Mesothelial cell of epicardium (in vitro differentiated cells): ENCODE results near the gene TTC24. TPM values are rescaled to one million over a fixed set of nuclear protein-coding genes. Genes with fewer than 3 reads are reported as not detected.

ENCODE experiments used
- DNase-seq, 2 experiments: peaks; one replicate each; pipeline ENCODE4 v3.0.0; 2021; ENCODE audit warnings: low spot score in 2 of 2; ENCODE audit not compliant: unreplicated experiment in 2 of 2
- H3K27ac Mint-ChIP-seq: 2 replicates; pipeline ENCODE4 v1.8.0; 2021; ENCODE audit warnings: mixed read lengths
- H3K27me3 Mint-ChIP-seq: 2 replicates; pipeline ENCODE4 v1.8.0; 2021; ENCODE audit warnings: low read depth, mixed read lengths
- H3K36me3 Mint-ChIP-seq: 2 replicates; pipeline ENCODE4 v1.8.0; 2021; ENCODE audit warnings: mixed read lengths
- H3K4me1 Mint-ChIP-seq: 2 replicates; pipeline ENCODE4 v1.8.0; 2021; ENCODE audit warnings: mixed read lengths
- H3K4me3 Mint-ChIP-seq: 2 replicates; pipeline ENCODE4 v1.8.0; 2021; ENCODE audit warnings: mild to moderate bottlenecking, moderate library complexity, mixed read lengths
- H3K9me3 Mint-ChIP-seq: 2 replicates; pipeline ENCODE4 v1.8.0; 2021; ENCODE audit warnings: mixed read lengths
- total RNA-seq: library from RNA; stranded (reverse); gene quantifications from 3 replicates; pipeline ENCODE4 v1.2.1, GENCODE V29; 2021
- TF ChIP-seq, protein P1 (sequence below): fragments of 200-600 bp; sonication (generic); IDR thresholded peaks from one replicate; pipeline ENCODE4 v1.5.0; 2021; ENCODE audit warnings: antibody characterized with exemption; ENCODE audit not compliant: unreplicated experiment

The TTC24 gene
- total RNA-seq, 1 donor from 2014 or later: not detected

DNA sequence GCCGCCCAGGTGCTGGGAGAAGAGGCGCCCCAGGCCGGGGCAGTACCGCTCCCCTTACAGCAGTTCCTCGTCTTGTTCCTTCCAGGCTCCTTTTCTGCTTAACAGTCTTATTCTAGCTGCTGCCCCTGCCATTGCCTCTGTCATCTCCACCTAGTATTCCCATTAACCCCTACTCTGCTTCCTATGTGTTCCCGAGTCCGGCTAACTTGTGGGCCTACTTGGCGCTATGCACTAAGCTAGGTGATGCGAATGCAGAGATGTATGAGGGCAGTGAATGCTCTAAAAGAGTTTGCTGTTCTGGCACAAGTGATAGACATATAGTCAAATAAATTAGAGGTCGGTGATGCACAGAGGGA is 6.9 kb upstream of the TTC24 start:
- Mint-ChIP-seq H3K4me3 (peak overlapping the region; percentile 98), H3K9me3 (no peaks in the 10 kb centered on the region), H3K27me3 (no peaks in the 10 kb centered on the region), H3K4me1 (peaks cover 24% of the 10 kb centered on the region), H3K36me3 (peaks cover 4% of the 10 kb centered on the region), H3K27ac (no peak overlapping the region)
- TF ChIP-seq, protein P1, sequence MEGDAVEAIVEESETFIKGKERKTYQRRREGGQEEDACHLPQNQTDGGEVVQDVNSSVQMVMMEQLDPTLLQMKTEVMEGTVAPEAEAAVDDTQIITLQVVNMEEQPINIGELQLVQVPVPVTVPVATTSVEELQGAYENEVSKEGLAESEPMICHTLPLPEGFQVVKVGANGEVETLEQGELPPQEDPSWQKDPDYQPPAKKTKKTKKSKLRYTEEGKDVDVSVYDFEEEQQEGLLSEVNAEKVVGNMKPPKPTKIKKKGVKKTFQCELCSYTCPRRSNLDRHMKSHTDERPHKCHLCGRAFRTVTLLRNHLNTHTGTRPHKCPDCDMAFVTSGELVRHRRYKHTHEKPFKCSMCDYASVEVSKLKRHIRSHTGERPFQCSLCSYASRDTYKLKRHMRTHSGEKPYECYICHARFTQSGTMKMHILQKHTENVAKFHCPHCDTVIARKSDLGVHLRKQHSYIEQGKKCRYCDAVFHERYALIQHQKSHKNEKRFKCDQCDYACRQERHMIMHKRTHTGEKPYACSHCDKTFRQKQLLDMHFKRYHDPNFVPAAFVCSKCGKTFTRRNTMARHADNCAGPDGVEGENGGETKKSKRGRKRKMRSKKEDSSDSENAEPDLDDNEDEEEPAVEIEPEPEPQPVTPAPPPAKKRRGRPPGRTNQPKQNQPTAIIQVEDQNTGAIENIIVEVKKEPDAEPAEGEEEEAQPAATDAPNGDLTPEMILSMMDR: no peak
- DNase-seq: no peak

DNA sequence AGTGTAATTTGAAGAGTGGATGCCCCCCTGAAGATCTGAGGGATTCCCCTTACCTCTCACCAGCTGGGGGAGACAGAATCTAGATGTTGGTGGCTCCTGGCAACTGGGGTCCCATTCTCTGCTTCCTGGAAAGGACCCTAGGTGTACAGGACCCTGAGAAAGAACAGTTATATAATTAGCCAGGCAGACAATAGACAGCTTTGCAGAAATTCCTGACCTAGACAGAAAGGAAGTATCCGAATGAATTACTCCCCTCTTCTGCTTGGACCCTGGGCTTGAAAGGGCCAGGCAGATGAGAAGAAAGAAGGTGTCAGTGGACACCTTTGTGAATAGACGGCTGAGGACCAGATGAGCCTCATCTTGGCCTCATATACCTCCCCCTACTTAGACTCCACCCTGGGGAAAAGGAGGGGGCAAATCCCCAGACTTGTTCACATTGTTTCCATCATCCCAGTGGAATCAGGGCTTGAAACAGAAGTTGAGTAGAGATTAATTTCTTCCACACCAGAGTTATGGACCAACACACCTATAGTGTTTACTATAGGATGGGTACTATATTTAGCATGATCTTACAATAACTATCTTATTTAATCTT is 5.4 kb upstream of the TTC24 start:
- no peak overlapping the region for H3K4me3 Mint-ChIP-seq
- H3K27me3 Mint-ChIP-seq: no peaks in the 10 kb centered on the region
- no peak for DNase-seq
- H3K27ac Mint-ChIP-seq: no peak overlapping the region
- peaks cover 1% of the 10 kb centered on the region for H3K36me3 Mint-ChIP-seq
- TF ChIP-seq, protein P1: no peak
- H3K9me3 Mint-ChIP-seq: no peaks in the 10 kb centered on the region
- H3K4me1 Mint-ChIP-seq: peaks cover 29% of the 10 kb centered on the region

DNA sequence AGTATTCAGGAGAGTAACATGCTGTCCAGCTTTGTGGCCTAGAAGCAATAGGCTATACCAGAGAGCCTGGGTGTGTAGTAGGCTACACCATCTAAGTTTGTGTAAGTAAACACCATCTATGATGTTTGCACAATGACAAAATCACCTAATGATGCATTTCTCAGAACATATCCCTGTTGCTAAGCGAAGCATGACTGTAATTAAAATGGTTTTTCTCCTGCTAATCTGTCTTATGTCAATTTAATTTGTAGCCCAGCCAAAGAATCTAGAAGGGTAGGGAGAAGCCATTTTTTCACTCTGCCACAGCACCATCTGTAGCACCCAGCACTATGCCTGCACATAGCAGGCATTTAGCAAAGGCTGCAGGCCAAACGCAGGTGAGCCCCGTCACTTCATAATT is 2.0 kb upstream of the TTC24 start:
- peaks cover 11% of the 10 kb centered on the region for H3K4me1 Mint-ChIP-seq
- TF ChIP-seq, protein P1: no peak
- no peaks in the 10 kb centered on the region for H3K9me3 Mint-ChIP-seq
- H3K27ac Mint-ChIP-seq: peak overlapping the region; percentile 71
- H3K27me3 Mint-ChIP-seq: no peaks in the 10 kb centered on the region
- no peaks in the 10 kb centered on the region for H3K36me3 Mint-ChIP-seq
- H3K4me3 Mint-ChIP-seq: no peak overlapping the region
- DNase-seq: no peak

DNA sequence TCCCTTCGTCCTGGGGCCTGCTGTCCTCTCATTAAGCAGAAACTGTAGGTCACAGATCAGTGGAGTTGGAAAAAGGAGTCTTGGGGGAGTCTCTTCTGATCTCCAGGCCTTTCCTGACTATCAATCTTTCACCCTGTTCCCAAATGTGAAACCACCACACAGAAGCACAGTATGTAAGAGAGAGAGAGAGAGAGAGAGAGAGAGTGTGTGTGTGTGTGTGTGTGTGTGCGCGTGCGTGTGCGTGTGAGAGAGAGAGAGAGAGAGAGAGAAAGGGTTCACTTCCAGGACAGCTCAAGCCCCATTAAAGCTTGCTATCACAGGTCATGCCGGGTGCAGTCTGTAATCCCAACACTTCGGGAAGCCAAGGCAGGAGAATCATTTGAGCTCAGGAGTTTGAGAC is 1.5 kb upstream of the TTC24 start:
- Mint-ChIP-seq H3K4me3 (no peak overlapping the region), H3K27me3 (no peaks in the 10 kb centered on the region), H3K9me3 (no peaks in the 10 kb centered on the region), H3K36me3 (no peaks in the 10 kb centered on the region), H3K4me1 (peaks cover 7% of the 10 kb centered on the region), H3K27ac (peak overlapping the region; percentile 71)
- TF ChIP-seq, protein P1: no peak
- no peak for DNase-seq

DNA sequence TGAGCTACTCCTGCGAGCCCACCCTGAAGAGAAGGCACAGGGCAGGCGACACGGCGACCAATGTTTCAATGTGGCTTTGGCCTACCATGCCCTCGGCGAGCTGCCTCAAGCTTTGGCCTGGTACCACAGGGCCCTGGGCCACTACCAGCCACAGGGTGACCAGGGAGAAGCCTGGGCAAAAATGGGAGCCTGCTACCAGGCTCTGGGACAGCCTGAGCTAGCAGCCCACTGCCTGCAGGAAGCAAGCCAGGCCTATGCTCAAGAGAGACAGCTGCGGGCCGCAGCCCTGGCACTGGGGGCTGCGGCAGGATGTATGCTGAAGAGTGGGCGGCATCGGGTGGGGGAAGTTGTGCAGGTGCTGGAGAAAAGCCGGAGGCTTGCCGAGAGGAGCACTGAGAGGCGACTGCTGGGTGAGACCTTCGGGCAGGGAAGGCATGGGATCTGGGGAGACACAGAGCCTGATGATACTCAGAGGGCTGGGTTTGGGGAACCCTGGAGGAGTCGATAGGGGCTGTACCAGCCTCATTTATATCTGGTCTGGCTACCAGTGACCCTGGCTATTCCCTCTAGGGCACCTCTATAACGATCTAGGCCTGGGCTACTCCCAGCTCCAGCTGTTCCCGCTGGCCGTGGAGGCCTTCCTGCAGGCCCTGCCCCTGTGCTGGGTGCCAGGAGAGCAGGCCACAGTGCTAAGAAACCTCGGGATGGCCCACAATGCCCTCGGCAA is 2.3 kb downstream of the TTC24 start:
- TF ChIP-seq, protein P1: no peak
- Mint-ChIP-seq H3K27me3 (peaks cover 13% of the 10 kb centered on the region), H3K27ac (no peak overlapping the region)

More for the DNA sequence above, 2.3 kb downstream of the TTC24 start:
- Mint-ChIP-seq H3K4me1 (peaks cover 9% of the 10 kb centered on the region), H3K36me3 (no peaks in the 10 kb centered on the region), H3K4me3 (no peak overlapping the region), H3K9me3 (no peaks in the 10 kb centered on the region)
- no peak for DNase-seq
